Endodermal cell (in vitro differentiated cells): ENCODE data around the gene HOXB3. TPM values are rescaled to one million over a fixed set of nuclear protein-coding genes. Genes with fewer than 3 reads are reported as not detected.

ENCODE experiments used
- DNase-seq: peaks from one replicate; pipeline ENCODE4 v3.0.0-alpha.2; 2017
- H3K27ac ChIP-seq: 2 replicates; pipeline ENCODE4 v1.5.1; 2013; ENCODE audit warnings: mild to moderate bottlenecking, low read depth, low read length, moderate library complexity
- H3K27me3 ChIP-seq: 2 replicates; pipeline ENCODE4 v1.6.1; 2013; ENCODE audit warnings: mild to moderate bottlenecking, low read length, moderate library complexity; ENCODE audit not compliant: insufficient read depth, control insufficient read depth, poor library complexity, severe bottlenecking
- H3K36me3 ChIP-seq: 2 replicates; pipeline ENCODE4 v1.7.0; 2013; ENCODE audit warnings: mild to moderate bottlenecking, low read length, moderate library complexity; ENCODE audit not compliant: control insufficient read depth, insufficient read depth
- H3K4me1 ChIP-seq: one replicate; pipeline ENCODE4 v1.7.0; 2013; ENCODE audit warnings: low read length; ENCODE audit not compliant: control insufficient read depth, insufficient read depth
- H3K4me3 ChIP-seq: 2 replicates; pipeline ENCODE4 v1.5.1; 2013; ENCODE audit warnings: mild to moderate bottlenecking, low read length, moderate library complexity
- H3K9ac ChIP-seq: 2 replicates; pipeline ENCODE4 v1.6.1; 2013; ENCODE audit warnings: mild to moderate bottlenecking, low read length, moderate library complexity; ENCODE audit not compliant: poor library complexity, severe bottlenecking; ENCODE audit errors: extremely low read depth
- H3K9me3 ChIP-seq: 2 replicates; pipeline ENCODE4 v1.6.1; 2013; ENCODE audit warnings: mild to moderate bottlenecking, low read length, moderate library complexity; ENCODE audit not compliant: control insufficient read depth
- H3K27ac Mint-ChIP-seq: 2 replicates; pipeline ENCODE4 v1.8.0; 2020; ENCODE audit warnings: mixed read lengths
- H3K27me3 Mint-ChIP-seq: 2 replicates; pipeline ENCODE4 v1.8.0; 2021; ENCODE audit warnings: mild to moderate bottlenecking, mixed read lengths; ENCODE audit not compliant: insufficient read depth
- H3K36me3 Mint-ChIP-seq: 2 replicates; pipeline ENCODE4 v1.8.0; 2020; ENCODE audit warnings: low read depth, mixed read lengths
- H3K4me1 Mint-ChIP-seq: 2 replicates; pipeline ENCODE4 v1.8.0; 2020; ENCODE audit warnings: mixed read lengths
- H3K4me3 Mint-ChIP-seq: 2 replicates; pipeline ENCODE4 v1.8.0; 2020; ENCODE audit warnings: mild to moderate bottlenecking, moderate library complexity, mixed read lengths
- H3K9me3 Mint-ChIP-seq: 2 replicates; pipeline ENCODE4 v1.8.0; 2020; ENCODE audit warnings: mild to moderate bottlenecking, mixed read lengths
- CTCF ChIP-seq: fragments of 200-600 bp; sonication (generic); conservative IDR thresholded peaks from 2 replicates; pipeline ENCODE4 v1.5.0; 2021; ENCODE audit warnings: antibody characterized with exemption, mild to moderate bottlenecking
- WGBS, 2 experiments: methylation state at CpG; one replicate each; pipeline versions ENCODE4 v1.1.5 to v1.1.7; 2013; ENCODE audit warnings: missing lambda C conversion rate in 2 of 2, mixed read lengths in 1 of 2; ENCODE audit not compliant: insufficient coverage in 1 of 2, insufficient read length in 1 of 2; 5-methylcytosine and 5-hydroxymethylcytosine counted together
- total RNA-seq, 2 donors: library from RNA; stranded (reverse); fragmentation: NEBNext Ultra II Directional in 1 of 2; extraction: Animal tissue kit (Norgen Biotek cat#: 25700) in 1 of 2; gene quantifications; 2 replicates in 1 of 2; 3 replicates in 1 of 2; pipeline ENCODE4 v1.2.1, GENCODE V29; 2021

The HOXB3 gene
- total RNA-seq, 2 donors from 2014 or later: not detected

- no peaks in the 10 kb centered on the region for H3K4me1 ChIP-seq
- H3K27ac ChIP-seq: peak overlapping the region; percentile 24
- peak; percentile 66 for DNase-seq
- H3K27me3 Mint-ChIP-seq: peaks cover 100% of the 10 kb centered on the region
- H3K36me3 Mint-ChIP-seq: no peaks in the 10 kb centered on the region
- H3K9ac ChIP-seq: no peak overlapping the region
- peaks cover 16% of the 10 kb centered on the region for H3K9me3 ChIP-seq
- H3K4me3 Mint-ChIP-seq: no peak overlapping the region
- H3K27me3 ChIP-seq: peaks cover 100% of the 10 kb centered on the region
- H3K4me3 ChIP-seq: no peak overlapping the region
- H3K27ac Mint-ChIP-seq: no peak overlapping the region
- no peaks in the 10 kb centered on the region for H3K36me3 ChIP-seq
- no peak for TF ChIP-seq CTCF
- peaks cover 2% of the 10 kb centered on the region for H3K9me3 Mint-ChIP-seq
- no peaks in the 10 kb centered on the region for H3K4me1 Mint-ChIP-seq
- 14% methylated on average over 17 to 41 of the region's 41 CpGs for WGBS, 2 experiments
Measured at GRCh38 chr17:48605991-48606891, 16.2 kb upstream of the HOXB3 start.

GRCh38 chr17:48605409-48605919 is 15.4 kb upstream of the HOXB3 start:
- H3K9me3 ChIP-seq: peaks cover 16% of the 10 kb centered on the region
- Mint-ChIP-seq H3K27ac (no peak overlapping the region), H3K27me3 (peaks cover 100% of the 10 kb centered on the region), H3K36me3 (no peaks in the 10 kb centered on the region), H3K4me3 (no peak overlapping the region), H3K4me1 (peaks cover under 1% of the 10 kb centered on the region), H3K9me3 (no peaks in the 10 kb centered on the region)
- peaks cover 100% of the 10 kb centered on the region for H3K27me3 ChIP-seq
- TF ChIP-seq CTCF: no peak
- no peak overlapping the region for H3K4me3 ChIP-seq
- no peak overlapping the region for H3K9ac ChIP-seq
- DNase-seq: no peak
- no peaks in the 10 kb centered on the region for H3K36me3 ChIP-seq
- WGBS, 2 experiments: 8 to 9% methylated on average over 9 to 10 of the region's 10 CpGs
- H3K4me1 ChIP-seq: no peaks in the 10 kb centered on the region
- H3K27ac ChIP-seq: no peak overlapping the region

GRCh38 chr17:48604770-48605329 is 14.8 kb upstream of the HOXB3 start, which contains the start of gene HOXB6:
Gene HOXB6 (minus strand): TSS chr17:48604986. CDS start chr17:48598150, 6,836 bp downstream.
- Histone ChIP-seq H3K27me3 (peaks cover 100% of the 10 kb centered on the region), H3K4me3 (no peak within 1 kb of the TSS), H3K36me3 (no peaks in the 10 kb centered on the region), H3K9ac (no peak within 1 kb of the TSS), H3K27ac (peak within 1 kb of the TSS; percentile 24), H3K9me3 (peaks cover 16% of the 10 kb centered on the region), H3K4me1 (no peaks in the 10 kb centered on the region)
- H3K4me3 Mint-ChIP-seq: no peak within 1 kb of the TSS
- TF ChIP-seq CTCF: no peak
- no peak for DNase-seq
- peaks cover 1% of the 10 kb centered on the region for H3K4me1 Mint-ChIP-seq
- 19 to 20% methylated on average over 12 to 16 of the region's 16 CpGs for WGBS, 2 experiments
- peaks cover 100% of the 10 kb centered on the region for H3K27me3 Mint-ChIP-seq
- no peak within 1 kb of the TSS for H3K27ac Mint-ChIP-seq
- H3K9me3 Mint-ChIP-seq: no peaks in the 10 kb centered on the region
- no peaks in the 10 kb centered on the region for H3K36me3 Mint-ChIP-seq
